ENCODE data around the gene MARCHF10.
A peak's percentile ranks its signal among the peaks of the same experiment; 100 is the strongest.
"Not testable (repeated sequence)": the region's sequence is repeated elsewhere in the genome, so short reads cannot be mapped to it uniquely, and the experiment has no call there.

MARCHF10 gene

DNA sequence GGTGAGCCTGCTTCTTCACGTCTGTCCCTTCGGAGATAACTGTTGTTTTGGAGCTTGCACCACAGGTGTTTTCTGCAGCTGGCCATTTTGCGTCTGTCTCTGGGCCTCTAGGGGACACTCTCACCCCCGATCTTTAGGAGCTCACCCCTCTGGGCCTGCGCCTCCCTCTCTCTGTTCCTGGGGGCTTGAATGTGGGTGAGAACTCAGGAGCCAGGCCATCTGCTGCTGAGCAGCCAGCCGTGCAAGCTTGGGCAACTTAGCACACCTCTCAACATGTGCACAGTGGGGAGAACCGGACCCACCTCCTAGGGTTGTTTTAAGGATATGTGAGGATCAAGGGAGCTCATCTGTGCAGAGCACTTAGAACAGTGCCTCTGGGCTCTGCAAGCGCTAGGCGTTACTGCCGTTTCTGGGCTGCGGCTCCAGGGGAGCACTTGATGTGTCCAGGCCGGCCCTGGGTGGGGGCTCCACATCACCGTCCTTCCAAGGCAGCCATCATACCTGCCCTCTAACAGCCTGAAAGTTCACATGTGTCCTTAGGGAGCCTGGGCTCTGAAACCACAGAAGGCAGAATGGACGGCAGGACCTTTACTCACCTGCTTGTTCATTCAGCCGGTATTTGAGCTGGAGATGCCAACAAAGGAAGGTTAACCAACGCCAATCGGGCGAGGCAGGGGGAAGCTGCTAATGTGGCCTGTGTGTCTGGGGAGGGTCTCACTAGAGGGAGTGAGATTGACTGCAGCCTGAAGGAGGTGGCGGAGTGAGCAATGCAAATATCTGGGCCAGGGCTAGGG lies 114.3 kb downstream of the MARCHF10 start:
- no peak for DNase-seq

DNA sequence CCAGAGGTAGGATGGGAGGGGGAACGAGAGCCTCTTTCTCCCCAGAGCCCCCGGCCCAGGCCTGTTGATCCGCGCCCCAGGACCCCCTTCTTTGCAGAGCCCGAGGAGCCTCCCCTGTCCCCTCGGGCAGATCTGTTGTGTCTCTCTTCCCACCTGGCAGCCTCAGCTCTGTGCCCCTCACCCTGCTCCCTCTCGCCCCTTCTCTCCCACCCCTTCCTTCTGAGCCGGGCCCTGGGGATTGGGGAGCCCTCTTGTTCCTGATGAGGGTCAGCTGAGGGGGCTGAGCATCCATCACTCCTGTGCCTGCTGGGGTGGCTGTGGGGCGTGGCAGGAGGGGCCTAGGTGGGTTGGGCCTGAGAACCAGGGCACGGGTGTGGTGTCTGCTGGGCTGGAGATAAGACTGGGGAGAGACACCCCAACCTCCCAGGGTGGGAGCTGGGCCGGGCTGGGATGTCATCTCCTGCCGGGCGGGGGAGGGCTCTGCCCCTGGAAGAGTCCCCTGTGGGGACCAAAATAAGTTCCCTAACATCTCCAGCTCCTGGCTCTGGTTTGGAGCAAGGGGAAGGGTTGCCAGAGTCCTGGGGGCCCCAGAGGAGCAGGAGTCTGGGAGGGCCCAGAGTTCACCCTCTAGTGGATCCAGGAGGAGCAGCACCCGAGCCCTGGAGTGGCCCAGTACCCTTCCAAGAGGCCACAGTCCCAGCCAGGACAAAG lies 115.2 kb downstream of the MARCHF10 start:
- DNase-seq, result peak; percentile 15

DNA sequence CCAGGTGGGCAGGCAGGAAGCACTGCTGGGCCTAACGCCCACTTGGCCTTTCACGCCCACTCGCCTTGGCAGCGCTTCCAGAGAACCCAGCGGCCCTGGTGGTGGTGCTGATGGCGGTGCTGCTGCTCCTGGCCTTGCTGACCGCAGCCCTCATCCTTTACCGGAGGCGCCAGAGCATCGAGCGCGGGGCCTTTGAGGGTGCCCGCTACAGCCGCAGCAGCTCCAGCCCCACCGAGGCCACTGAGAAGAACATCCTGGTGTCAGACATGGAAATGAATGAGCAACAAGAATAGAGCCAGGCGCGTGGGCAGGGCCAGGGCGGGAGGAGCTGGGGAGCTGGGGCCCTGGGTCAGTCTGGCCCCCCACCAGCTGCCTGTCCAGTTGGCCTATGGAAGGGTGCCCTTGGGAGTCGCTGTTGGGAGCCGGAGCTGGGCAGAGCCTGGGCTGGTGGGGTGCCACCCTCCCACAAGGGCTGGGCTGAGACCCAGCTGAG lies 115.9 kb downstream of the MARCHF10 start:
- DNase-seq, result no peak

DNA sequence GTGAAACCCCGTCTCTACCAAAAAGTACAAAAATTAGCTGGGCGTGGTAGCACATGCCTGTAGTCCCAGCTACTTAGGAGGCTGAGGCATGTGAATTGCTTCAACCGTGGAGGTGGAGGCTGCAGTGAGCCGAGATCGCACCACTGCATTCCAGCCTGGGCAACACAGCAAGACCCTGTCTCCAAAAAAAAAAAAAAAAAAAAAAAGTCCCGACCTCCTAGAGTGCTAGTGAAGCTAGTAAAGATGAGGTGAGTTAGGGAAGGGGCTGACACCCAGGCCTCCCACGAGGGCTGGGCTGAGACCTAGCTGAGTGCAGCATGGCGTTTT lies 116.6 kb downstream of the MARCHF10 start:
- not testable (repeated sequence) for DNase-seq

DNA sequence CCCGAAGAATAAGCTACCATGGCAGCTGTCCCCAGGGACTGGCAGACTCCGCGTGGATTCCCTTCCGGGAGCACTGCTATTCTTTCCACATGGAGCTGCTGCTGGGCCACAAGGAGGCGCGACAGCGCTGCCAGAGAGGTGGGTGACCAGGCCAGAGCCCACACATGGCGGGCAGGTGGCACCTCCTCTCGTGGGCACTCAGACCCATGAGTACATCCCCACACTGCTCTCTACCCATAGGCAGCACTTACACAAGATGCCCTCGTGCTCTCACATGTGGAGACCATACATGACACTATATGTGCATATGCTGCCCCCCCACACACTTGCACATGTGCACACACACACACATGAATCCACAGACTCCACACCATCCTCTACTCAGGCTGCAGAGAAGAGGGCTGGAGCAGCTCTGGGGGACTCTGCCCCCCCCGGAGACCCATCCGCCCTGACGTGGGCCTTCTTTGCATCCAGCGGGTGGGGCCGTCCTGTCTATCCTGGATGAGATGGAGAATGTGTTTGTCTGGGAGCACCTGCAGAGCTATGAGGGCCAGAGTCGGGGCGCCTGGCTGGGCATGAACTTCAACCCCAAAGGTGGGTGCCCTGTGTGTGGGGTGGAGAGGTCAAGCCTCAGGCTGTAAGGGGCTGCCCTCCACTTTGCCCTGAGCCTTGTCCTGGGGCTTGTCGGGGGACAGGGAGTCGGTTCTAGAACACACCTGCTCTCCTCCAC lies 117.8 kb downstream of the MARCHF10 start:
- no peak for DNase-seq

DNA sequence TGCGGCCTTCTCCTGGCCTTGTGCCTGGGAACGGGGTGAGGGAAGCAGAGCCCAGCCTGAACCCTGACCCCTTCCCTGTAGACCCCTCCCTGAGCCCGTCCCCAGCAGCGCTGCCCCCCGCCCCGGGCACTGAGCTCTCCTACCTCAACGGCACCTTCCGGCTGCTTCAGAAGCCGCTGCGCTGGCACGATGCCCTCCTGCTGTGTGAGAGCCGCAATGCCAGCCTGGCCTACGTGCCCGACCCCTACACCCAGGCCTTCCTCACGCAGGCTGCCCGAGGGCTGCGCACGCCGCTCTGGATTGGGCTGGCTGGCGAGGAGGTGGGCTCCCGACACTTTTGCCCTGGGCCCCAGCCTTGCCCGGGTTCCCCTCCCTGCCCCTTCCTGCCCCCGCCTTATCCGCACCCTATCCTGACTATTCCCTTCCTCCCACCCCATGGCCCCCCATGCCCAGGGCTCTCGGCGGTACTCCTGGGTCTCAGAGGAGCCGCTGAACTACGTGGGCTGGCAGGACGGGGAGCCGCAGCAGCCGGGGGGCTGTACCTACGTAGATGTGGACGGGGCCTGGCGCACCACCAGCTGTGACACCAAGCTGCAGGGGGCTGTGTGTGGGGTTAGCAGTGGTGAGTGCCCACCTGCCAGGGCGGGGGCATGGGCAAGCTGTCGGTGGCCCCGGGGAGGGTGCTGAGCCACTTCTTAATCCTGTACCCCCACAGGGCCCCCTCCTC lies 118.5 kb downstream of the MARCHF10 start:
- no peak for DNase-seq

DNA sequence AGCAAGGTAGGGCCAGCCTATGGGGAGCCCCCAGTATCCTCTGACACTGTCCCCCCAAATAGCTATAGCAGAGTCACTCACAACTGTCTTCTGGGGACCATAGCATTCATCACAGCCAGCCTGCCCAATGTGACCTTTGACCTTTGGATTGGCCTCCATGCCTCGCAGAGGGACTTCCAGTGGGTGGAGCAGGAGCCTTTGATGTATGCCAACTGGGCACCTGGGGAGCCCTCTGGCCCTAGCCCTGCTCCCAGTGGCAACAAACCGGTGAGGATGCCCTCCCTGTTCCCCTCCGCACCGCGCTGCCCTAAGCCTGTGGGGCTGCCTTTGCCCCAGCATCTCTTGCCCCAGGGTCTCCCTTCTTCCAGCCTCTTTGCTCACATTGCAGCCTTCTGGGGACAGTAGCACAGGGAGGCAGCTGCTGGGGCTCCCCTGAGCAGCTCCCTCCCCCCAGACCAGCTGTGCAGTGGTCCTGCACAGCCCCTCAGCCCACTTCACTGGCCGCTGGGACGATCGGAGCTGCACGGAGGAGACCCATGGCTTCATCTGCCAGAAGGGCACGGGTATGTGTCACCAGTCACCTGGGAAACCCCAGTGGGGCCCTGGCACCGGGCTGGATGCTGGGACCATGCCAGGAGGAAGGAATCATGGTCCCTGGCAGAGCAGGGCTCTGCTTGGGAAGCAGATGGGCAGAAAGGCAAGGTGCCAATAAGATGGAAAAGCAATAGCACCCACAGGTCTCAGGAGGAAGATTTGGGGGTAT lies 119.5 kb downstream of the MARCHF10 start:
- no peak for DNase-seq

DNA sequence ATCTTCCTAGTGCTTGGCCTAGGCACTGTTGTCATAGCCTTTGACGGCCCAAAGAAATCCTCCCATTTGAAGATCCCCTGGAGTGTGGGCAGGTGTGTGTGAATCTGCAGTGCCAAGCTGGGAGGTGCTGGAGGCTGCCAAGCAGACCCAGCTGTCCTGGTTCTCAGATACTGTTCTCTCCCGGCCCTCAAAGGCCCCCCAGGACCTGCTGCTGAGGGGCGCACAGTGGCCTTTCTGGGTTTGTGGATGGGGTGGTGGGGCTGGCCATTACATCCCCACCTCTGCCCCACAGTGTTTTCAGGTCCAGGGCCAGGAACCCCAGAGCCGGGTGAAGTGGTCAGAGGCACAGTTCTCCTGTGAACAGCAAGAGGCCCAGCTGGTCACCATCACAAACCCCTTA lies 120.1 kb downstream of the MARCHF10 start:
- DNase-seq, result no peak

DNA sequence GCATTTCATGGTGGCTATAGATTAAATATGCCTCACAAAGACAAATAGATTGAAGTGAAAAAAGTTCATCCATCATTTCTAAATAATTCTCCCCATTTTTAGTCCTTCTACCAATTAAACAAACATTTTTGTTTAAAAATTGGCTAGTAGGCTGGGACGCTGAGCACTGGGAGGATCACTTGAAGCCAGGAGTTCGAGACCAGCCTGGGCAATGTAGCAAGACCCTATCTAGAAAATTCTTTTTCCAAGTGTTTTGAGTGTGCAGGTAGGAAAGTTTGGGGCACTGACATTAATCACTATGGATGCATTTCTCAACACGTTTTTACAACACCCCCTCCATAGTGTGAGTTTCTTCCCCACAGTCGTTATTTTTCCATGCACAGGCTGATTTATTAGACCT lies 123.9 kb downstream of the MARCHF10 start:
- no peak for DNase-seq

DNA sequence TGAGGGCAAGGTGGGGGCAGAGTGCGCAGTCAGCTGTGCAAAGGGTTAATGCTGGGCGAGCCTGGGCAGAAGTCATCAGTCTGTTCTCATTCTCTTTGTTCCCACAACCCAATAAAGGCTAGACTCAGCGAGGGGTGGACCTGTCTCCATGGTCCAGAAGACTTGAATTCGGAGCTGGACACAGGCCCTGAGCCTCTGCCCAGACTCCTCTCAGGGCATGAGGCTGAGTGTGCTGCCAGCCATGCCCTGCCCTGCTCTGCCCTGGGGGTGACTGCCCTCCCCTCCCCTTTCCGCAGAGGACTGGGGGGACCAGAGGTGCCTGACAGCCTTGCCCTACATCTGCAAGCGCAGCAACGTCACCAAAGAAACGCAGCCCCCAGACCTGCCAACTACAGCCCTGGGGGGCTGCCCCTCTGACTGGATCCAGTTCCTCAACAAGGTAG lies 126.2 kb downstream of the MARCHF10 start:
- no peak for DNase-seq

DNA sequence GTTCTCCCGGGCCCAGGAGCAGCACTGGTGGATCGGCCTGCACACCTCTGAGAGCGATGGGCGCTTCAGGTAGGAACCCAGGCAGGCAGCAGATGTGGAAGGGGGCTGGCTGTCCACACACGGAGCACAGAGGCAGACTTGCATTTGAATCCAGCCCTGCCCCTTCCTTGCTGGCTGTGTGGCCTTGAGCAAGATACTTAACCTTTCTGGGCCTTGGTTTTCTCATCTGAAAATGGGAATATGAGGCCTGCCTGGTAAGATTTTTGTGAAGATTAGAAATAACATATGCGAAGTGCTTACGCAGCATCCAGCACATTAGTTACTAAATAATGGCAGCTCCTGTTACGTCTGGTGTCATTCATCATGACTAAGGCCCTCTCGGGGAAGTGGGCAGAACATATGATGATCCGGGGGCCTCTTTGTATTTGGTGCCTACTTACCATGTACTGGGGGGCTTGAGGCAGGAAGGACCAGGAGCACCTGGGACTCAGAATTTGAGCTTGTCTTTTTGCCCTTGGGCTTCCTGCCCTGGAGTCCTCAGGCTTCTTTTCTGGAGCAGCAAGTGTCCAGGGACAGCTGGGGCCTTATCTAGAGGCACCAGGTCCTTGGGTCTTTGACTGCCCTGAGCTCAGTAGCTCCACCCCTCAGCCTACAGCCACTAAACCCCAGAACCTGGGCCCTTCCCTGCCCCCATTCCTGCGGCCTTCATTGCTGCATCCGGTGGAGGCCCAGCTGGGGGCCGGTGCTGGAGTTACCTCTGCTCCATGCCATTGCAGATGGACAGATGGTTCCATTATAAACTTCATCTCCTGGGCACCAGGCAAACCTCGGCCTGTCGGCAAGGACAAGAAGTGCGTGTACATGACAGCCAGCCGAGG lies 126.8 kb downstream of the MARCHF10 start:
- DNase-seq, result no peak

DNA sequence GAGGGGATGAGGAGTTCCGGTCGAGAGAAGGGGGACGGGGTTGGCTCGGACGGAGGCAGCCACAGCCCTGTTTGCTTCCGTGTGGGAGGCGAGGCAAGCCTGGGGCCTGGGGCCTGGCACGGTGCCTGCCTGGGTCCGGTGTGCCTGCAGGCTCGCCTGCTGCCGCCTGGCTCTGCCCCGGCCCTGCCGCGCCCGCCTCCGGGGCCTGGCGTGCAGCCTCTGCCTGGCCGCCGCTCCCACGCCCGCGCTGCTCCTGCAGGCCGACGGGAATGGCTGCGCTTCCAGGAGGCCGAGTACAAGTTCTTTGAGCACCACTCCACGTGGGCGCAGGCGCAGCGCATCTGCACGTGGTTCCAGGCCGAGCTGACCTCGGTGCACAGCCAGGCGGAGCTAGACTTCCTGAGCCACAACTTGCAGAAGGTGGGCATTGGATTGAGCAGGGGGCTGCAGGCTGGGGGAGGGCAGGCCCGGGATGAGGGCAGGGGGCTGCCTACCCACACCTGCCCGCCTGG lies 127.5 kb downstream of the MARCHF10 start:
- no peak for DNase-seq

DNA sequence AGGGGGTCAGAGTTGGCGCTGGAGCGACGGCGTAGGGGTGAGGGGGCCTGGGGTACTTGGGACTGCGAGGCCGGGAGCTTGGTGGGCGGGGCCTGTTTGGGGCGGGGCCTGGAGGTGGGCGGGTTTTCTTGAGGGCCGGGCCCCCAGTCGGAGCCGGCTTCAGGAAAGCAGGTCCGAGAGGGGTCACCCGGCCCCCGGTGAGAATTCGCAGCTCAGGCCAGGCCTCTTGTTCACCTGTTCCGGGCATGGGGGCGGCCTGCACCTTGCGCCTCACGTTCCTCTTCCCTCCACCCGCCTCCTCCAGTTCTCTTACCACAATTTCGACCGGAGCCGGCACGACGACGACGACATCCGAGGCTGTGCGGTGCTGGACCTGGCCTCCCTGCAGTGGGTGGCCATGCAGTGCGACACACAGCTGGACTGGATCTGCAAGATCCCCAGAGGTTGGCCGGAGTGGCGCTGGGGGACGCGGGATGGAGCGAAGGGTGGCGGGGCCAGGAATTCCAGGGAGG lies 128.2 kb downstream of the MARCHF10 start:
- no peak for DNase-seq

DNA sequence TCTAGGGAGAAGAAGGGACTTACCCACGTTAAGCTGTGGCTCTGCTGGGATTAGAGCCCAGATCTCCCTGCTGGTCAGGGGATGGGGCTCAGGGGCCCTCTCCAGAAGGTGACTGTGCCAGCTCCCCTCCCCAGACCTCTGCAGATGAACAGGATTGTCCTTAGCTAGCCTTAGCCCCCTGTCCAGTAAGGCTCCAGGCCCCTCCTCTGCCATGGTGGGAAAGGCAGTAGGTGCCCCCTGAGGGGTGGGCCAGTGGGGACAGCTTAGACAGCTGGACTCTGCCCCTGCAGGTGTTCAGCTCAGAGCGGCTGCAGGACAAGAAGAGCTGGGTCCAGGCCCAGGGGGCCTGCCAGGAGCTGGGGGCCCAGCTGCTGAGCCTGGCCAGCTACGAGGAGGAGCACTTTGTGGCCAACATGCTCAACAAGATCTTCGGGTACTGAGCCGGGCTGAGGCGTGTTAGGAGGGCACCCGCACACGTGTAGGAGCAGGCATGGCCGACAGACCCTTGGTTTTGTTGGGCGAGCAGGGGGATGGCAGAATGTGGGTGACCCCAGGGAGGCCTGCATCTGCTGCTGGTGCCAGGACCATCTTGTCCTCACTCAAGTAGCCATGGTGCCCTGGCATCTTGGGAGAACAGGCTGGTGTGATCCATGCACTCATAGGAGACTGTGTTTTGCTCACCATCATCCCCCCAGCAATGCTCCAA lies 129.7 kb downstream of the MARCHF10 start:
- DNase-seq, result no peak

DNA sequence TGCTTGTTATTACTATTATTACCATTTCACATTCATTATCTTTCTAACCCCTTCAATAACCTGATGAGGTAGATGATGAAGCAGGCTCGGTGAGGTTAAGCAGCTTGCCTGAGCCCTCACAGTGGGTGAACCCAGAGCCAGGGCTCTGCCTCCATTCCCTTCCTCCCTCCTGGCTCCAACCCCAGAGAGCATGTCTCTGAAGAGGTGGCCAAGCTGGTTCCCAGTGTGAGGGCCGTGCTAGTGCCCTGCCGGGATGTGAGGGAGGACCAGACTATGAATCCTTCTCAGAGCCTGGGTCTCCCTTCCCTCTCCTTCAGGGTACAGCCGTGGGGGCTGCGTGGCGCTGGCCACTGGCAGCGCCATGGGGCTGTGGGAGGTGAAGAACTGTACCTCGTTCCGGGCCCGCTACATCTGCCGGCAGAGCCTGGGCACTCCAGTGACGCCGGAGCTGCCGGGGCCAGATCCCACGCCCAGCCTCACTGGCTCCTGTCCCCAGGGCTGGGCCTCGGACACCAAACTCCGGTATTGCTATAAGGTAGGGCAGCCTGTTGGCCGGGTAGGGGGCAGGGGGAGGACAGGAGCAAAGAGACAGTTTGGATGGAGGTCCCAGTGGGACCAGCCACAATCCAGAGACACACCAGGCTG lies 131.0 kb downstream of the MARCHF10 start:
- no peak for DNase-seq

DNA sequence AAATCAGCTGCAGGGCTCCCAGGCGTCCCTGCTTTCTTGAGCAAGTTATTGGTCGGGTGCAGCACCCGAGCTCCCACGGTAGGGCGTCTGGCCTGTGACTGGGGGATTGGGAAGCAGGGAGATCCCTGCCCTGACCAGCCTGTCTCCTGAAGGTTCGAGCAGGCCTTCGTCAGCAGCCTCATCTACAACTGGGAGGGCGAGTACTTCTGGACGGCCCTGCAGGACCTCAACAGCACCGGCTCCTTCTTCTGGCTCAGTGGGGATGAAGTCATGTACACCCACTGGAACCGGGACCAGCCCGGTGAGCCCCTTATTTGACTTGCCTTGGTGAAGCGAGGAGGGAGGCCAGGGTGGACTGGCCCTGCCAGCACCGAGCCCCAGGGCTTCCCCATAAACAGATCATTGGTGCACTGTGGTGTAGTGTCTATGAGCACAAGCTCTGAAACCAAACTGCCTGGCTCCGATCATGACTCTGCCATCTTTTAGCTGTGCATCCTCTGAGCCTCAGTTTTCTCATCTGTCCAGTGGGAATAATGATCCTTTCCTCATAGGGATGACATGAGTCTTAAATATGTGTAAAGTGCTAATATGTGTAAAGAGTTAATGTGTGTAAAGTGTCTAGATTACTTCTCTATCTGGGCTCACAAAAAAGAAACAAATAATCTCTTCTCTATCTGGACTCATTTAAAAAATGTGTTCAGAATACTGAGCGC lies 131.7 kb downstream of the MARCHF10 start:
- DNase-seq, result no peak

DNA sequence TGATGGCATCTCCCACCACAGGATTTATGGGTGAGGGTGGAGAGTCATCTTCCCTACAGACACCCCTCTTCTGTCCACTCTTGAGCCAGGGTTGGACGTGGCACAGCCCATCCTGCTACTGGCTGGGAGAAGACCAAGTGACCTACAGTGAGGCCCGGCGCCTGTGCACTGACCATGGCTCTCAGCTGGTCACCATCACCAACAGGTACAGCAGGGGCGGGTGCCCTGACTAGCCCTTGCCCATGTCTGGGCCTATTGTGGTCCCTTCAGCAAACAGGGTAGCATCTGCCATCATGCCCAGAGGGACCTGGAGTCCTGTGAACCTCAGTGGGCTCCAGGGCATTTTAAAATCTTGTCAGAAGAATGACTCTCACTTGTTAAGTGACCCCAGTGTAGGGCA lies 132.4 kb downstream of the MARCHF10 start:
- DNase-seq, result no peak

DNA sequence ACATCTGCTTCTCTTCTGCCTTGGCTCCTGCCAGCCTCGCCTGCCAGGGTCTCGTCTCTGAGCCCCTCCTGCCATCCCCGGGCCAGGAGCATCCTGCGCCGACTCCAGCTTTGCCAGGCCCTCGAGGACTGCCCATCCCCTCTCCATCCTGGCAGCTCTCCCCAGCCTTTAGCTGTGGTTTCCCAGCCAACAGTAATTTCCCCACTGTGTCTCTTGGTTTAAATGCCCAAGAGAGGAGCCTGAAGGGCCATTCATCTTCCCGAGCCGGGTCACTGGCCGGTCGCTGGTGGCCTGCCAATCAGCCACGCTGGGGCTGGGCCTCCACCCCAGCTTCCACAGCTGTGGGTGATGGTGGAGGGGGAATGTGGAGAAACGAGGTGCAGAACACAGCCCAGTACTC lies 132.9 kb downstream of the MARCHF10 start:
- DNase-seq, result no peak

DNA sequence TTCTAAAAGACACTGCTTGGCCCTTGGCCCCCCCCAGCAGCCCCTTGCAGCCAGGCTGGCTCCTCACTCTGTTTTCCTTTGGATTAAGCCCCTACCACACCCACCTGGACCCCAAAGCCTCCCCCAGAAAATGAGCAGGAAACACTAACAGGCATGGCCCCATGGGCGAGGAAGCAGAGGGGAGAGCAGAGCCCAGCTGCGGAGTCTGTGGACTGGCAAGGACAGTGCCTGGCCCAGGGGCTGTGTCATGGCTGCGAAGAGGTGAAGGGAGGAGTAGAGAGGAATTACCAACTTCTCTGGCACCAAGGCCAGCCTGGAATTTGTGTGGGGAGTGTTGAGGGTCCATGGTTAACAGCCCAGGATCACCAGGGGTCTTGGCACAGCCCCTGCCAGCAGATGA lies 133.3 kb downstream of the MARCHF10 start:
- no peak for DNase-seq
